ENCODE measurements around the gene METRN.
"Not testable (repeated sequence)": the region's sequence is repeated elsewhere in the genome, so short reads cannot be mapped to it uniquely, and the experiment has no call there.

Gene METRN

DNA sequence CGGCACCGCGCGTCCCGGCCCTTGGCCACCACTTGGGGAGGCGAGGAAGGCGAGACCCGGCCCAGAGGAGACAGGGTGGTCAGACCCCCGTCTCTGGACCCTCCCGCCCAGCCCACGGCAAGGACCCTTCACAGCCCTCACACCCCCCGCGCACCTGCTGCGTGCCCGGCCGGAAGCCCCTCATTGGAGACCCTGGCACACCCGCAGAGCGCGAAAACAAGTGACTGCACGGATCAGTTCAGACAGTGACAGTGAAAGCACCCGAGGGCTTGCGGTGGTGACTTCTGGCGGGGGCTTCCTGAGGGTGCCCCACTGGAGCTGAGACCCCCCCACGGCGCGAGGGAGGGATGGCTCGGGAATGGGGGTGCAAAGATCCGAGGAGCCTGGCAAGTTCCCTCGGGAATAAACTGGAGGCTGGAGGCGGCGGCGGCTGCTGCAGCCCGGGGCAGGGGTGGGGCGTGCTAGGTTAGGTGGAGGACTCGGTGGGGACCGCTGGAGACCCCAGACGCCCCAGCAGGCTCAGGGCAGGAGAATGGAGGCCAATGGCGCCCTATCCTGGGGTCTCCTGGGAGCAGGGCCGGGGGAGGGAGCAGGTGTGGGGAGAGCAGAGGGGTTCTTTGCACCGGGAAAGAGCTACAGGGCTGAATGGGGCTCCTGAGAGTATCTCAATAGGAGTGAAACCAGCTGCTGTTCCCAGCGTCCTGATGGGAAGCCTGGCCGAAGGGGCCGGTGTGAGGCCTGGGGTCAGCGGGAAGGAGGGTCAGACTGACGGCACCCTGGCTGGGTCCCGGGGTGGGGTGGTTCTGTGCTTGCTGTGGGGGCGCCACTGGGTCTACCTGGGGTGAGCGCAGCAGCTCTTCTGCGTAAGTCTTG lies 8.5 kb upstream of the METRN start:
- Mint-ChIP-seq H3K4me1 (peaks cover 7 to 11% of the 10 kb centered on the region in 2 donors), H3K4me3 (peak overlapping the region in 1 of 2 donors; percentile 21), H3K27me3 (peaks cover 64 to 84% of the 10 kb centered on the region in 2 donors), H3K36me3 (peaks cover 0 to 3% of the 10 kb centered on the region in 2 donors), H3K27ac (no peak overlapping the region), H3K9me3 (no peaks in the 10 kb centered on the region)
- no peak for ATAC-seq (replicated peaks)
- no peak for DNase-seq

DNA sequence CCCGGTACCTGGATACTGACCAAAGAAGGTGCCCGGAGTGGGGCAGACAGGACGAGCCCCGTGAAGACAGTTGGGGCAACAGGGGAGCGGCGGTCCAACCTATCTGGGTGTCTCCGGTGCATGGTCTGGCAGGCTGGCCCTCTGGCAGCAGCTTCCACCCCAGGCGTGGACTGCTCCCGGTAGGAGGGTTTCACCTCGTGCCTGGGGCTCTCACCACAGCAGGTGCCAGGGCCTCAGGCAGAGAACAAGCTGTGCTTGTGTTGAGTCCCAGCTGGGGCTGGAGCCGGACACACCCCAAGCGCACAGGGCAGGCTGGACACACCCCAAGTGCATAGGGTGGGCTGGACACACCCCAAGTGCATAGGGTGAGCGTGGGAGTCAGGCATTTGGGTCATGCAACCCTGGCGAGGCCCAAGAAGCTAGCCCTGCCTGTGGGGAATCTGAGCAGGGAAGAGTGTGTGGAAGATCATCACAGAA lies 7.8 kb upstream of the METRN start:
- no peak overlapping the region for H3K4me3 Mint-ChIP-seq
- no peak for ATAC-seq (replicated peaks)
- no peak overlapping the region for H3K27ac Mint-ChIP-seq
- peaks cover 57 to 81% of the 10 kb centered on the region in 2 donors for H3K27me3 Mint-ChIP-seq
- no peaks in the 10 kb centered on the region for H3K9me3 Mint-ChIP-seq
- H3K4me1 Mint-ChIP-seq, result peaks cover 7 to 11% of the 10 kb centered on the region in 2 donors
- DNase-seq, result no peak
- H3K36me3 Mint-ChIP-seq, result peaks cover 0 to 3% of the 10 kb centered on the region in 2 donors

DNA sequence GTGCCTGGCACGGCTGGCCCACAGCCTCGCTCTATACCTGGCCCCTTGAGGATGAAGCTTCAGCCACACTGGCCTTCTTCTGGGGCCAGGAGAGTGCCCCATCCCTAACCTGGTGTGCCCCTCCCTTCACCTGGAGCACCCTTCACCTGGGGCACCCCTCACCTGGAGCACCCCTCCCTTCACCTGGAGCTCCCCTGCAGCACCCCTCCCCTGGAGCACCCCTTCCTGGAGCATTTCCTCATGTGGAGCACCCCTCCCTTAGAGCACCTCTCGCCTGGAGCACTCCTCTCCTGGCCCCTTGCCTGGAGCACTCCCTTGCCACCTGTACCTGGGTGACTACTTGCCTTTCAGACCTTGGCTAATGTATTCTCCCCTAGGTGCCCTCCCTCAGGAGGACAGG lies 6.9 kb upstream of the METRN start:
- Mint-ChIP-seq H3K36me3 (no peaks in the 10 kb centered on the region), H3K4me1 (peaks cover 4 to 11% of the 10 kb centered on the region in 2 donors), H3K27ac (no peak overlapping the region), H3K27me3 (peaks cover 53 to 78% of the 10 kb centered on the region in 2 donors), H3K4me3 (no peak overlapping the region), H3K9me3 (no peaks in the 10 kb centered on the region)
- DNase-seq, result no peak
- no peak for ATAC-seq (replicated peaks)

- Mint-ChIP-seq H3K9me3 (no peaks in the 10 kb centered on the region), H3K27ac (no peak overlapping the region), H3K27me3 (peaks cover 49 to 72% of the 10 kb centered on the region in 2 donors), H3K36me3 (no peaks in the 10 kb centered on the region), H3K4me3 (no peak overlapping the region), H3K4me1 (peaks cover 4 to 11% of the 10 kb centered on the region in 2 donors)
- DNase-seq (no peak), ATAC-seq (replicated peaks) (no peak)
Measured at GRCh38 chr16:708959-709358, 6.0 kb upstream of the METRN start.

GRCh38 chr16:709566-710499 lies 5.1 kb upstream of the METRN start:
- DNase-seq (no peak), ATAC-seq (replicated peaks) (no peak)
- H3K27ac Mint-ChIP-seq, result no peak overlapping the region
- no peaks in the 10 kb centered on the region for H3K9me3 Mint-ChIP-seq
- H3K4me1 Mint-ChIP-seq, result peaks cover 2 to 18% of the 10 kb centered on the region in 2 donors
- no peaks in the 10 kb centered on the region for H3K36me3 Mint-ChIP-seq
- peaks cover 52 to 71% of the 10 kb centered on the region in 2 donors for H3K27me3 Mint-ChIP-seq
- no peak overlapping the region for H3K4me3 Mint-ChIP-seq

DNA sequence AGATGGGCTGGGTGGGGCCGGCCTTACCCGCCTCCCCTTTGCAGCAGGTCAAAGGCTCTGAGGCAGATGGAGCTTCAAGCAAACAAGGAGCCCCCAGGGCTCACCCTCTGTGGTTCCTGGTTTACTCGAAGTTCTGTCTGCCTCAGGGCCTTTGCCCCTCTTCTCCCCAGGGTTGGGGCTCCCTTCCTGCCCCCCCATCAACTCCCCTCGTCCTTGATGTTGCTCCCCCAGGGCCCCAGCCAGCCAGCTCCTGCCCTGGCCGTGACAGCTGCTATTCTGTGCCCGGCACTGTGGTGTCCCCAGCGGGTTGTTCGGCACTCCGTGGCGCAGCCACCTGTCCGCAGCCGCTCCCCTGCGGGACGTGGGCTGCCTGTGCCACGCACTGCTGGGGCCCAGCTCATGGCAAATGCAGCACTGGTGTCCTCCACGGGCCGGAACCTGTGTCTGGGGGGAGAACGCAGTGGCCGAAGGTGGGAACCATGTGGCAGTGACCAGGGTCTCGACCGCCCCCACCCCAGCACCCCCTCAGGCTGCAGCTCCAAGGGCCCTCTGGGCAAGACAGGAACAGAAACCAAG lies 4.3 kb upstream of the METRN start:
- peaks cover 52 to 71% of the 10 kb centered on the region in 2 donors for H3K27me3 Mint-ChIP-seq
- no peak overlapping the region for H3K4me3 Mint-ChIP-seq
- no peaks in the 10 kb centered on the region for H3K36me3 Mint-ChIP-seq
- DNase-seq (no peak), ATAC-seq (replicated peaks) (no peak)
- H3K4me1 Mint-ChIP-seq, result peaks cover 2 to 18% of the 10 kb centered on the region in 2 donors
- H3K9me3 Mint-ChIP-seq, result no peaks in the 10 kb centered on the region
- H3K27ac Mint-ChIP-seq, result no peak overlapping the region

DNA sequence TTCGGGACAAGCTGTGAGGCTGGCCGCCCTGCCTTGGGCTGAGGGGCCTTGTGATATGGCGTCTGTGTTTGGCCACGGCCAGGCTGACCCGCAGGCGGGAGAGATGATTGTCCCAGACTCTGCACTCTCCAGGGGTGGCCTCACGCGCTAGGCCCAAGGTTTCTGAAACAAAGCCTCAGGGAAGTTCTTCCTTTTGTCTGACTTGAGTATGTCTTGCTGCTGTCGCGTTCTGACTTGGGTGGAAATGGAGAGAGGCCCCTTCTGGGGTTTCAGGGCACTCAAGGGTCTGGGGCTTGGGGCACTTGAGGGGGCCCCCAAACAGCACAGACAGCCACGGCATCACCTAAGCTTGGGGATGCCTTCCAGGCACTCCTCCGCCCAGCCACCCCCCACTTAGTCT lies 3.8 kb upstream of the METRN start:
- ATAC-seq (replicated peaks) (no peak), DNase-seq (no peak)
- Mint-ChIP-seq H3K4me3 (no peak overlapping the region), H3K9me3 (no peaks in the 10 kb centered on the region), H3K4me1 (peaks cover 4 to 20% of the 10 kb centered on the region in 2 donors), H3K36me3 (no peaks in the 10 kb centered on the region), H3K27me3 (peaks cover 52 to 73% of the 10 kb centered on the region in 2 donors), H3K27ac (no peak overlapping the region)

DNA sequence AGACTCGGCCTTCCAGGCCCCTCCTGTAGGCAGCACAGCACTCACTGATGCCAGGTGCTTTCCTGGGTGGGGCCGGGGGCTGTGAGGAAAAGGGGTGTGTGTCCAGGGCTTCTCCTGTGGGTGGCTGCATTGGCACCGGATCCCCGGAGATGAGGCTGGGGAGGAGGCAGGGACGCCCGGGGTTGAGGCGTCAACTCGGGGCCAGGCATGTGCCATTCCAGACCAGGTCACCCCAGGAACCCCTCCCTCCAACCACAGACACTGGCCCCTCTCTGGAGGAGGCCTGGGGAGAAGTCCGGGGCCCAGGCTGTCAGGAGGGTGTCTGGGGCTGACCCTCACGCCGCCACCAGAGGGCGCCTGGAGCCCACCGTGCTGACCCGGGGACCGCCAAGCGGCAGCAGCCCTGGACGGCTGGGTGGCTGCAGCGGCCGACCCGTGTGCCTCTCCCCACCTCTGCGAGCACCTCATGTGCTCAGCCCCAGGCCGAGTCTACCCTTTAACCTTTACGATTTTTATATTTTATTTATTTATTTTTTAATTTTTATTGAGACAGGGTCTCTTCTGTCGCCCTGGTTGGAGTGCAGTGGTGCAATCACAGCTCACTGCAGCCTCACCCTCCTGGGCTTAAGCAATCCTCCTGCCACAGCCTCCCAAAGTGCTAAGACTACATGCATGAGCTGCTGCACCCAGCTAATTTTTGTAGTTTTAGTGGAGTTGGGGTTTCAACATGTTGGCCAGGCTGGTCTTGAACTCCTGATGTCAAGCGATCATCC lies 3.2 kb upstream of the METRN start:
- no peak overlapping the region for H3K27ac Mint-ChIP-seq
- no peaks in the 10 kb centered on the region for H3K36me3 Mint-ChIP-seq
- ATAC-seq (replicated peaks), result peak; percentile 73 to 74
- peak; percentile 63 for DNase-seq
- peaks cover 50 to 73% of the 10 kb centered on the region in 2 donors for H3K27me3 Mint-ChIP-seq
- no peaks in the 10 kb centered on the region for H3K9me3 Mint-ChIP-seq
- H3K4me1 Mint-ChIP-seq, result peaks cover 5 to 19% of the 10 kb centered on the region in 2 donors
- H3K4me3 Mint-ChIP-seq, result no peak overlapping the region

GRCh38 chr16:712740-713250 lies 2.1 kb upstream of the METRN start:
- H3K36me3 Mint-ChIP-seq; H3K4me3 Mint-ChIP-seq; ATAC-seq (replicated peaks); H3K27ac Mint-ChIP-seq; H3K9me3 Mint-ChIP-seq: not testable (repeated sequence)
- peaks cover 41 to 62% of the 10 kb centered on the region in 2 donors for H3K27me3 Mint-ChIP-seq
- peak; percentile 38 for DNase-seq
- peaks cover 5 to 17% of the 10 kb centered on the region in 2 donors for H3K4me1 Mint-ChIP-seq

DNA sequence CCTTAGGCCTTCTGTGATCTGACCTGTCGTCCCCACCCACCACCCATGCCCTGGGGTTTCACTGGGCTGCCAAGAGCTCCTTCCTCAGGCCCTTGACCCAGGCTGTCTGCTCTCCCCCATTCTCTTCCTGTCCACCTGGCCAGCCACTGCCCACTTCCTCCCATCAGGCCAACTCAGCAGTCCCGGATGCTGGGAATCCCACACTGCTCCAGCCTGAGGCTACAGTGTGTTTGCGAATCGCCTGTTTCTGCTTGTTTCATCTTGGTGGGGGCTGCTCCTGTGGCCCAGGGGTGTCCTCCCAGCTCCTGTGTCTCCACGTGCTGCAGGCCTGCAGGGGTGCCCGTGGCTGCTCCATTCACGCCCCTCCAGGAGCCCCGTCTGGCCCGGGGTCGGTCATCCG lies 839 bp upstream of the METRN start:
- Mint-ChIP-seq H3K4me1 (peaks cover 7 to 19% of the 10 kb centered on the region in 2 donors), H3K27me3 (peaks cover 29 to 50% of the 10 kb centered on the region in 2 donors), H3K36me3 (no peaks in the 10 kb centered on the region), H3K4me3 (no peak overlapping the region), H3K27ac (no peak overlapping the region), H3K9me3 (no peaks in the 10 kb centered on the region)
- DNase-seq (no peak), ATAC-seq (replicated peaks) (no peak)

DNA sequence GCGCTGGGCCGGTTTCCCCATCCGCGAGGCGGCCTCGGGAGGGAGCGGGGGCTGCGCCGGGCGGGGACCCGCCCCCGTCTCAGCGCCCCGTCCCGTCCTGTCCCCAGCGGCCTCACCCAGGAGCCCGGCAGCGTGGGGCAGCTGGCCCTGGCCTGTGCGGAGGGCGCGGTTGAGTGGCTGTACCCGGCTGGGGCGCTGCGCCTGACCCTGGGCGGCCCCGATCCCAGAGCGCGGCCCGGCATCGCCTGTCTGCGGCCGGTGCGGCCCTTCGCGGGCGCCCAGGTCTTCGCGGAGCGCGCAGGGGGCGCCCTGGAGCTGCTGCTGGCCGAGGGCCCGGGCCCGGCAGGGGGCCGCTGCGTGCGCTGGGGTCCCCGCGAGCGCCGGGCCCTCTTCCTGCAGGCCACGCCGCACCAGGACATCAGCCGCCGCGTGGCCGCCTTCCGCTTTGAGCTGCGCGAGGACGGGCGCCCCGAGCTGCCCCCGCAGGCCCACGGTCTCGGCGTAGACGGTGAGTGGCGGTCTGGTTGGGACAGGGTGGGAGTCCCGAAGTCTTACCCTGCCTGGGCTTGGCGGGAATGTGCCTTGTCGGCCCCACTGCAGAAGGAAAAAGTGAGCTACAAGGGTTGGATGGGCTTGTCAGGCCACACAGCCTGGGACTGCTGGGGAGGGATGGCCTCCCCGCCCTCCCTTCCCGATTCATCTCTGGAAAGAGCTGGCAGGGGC lies 720 bp downstream of the METRN start:
- DNase-seq (no peak), ATAC-seq (replicated peaks) (peak; percentile 7 to 12)
- Mint-ChIP-seq H3K27me3 (peaks cover 15 to 36% of the 10 kb centered on the region in 2 donors), H3K27ac (peak overlapping the region; percentile 37), H3K4me1 (peaks cover 15 to 35% of the 10 kb centered on the region in 2 donors), H3K36me3 (no peaks in the 10 kb centered on the region), H3K9me3 (no peaks in the 10 kb centered on the region), H3K4me3 (peak overlapping the region; percentile 59 to 72)

- Mint-ChIP-seq H3K4me1 (peaks cover 15 to 35% of the 10 kb centered on the region in 2 donors), H3K27ac (peak overlapping the region; percentile 66), H3K9me3 (no peaks in the 10 kb centered on the region), H3K27me3 (peaks cover 14 to 30% of the 10 kb centered on the region in 2 donors), H3K4me3 (peak overlapping the region; percentile 59 to 72), H3K36me3 (no peaks in the 10 kb centered on the region)
- ATAC-seq (replicated peaks) (no peak), DNase-seq (no peak)
Measured at GRCh38 chr16:716200-716568, 1.3 kb downstream of the METRN start.
